GM19452 (cell line): ENCODE results near the gene PAPPA.

Source experiments
- ATAC-seq: cut with Tn5 transposase; IDR thresholded peaks from one replicate; pipeline ENCODE4 v1.9.1; 2021; ENCODE audit not compliant: unreplicated experiment

The PAPPA gene

DNA sequence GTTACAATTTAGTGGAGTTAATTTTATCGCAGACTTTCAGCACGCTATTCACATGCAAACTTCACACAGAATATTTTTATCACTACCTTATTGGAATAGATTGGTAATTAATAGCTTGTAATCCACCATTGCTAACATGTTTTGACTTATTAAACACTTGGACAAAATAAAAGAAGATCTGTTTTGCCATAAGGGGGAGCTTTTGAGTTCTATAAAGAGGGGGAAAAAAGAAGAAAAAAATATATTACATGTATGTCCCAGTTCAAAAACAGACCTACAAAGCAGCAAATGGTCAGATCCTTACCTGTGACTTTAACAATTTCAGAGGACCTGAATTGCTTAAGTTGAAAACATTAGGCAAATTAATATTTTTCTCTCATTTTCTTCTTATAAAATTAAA lies 1.2 kb upstream of the PAPPA start:
- ATAC-seq, result no peak

- ATAC-seq, result no peak
Measured at GRCh38 chr9:116152941-116153764, 438 bp upstream of the PAPPA start.

GRCh38 chr9:116154334-116154975 lies 864 bp downstream of the PAPPA start:
- no peak for ATAC-seq

DNA sequence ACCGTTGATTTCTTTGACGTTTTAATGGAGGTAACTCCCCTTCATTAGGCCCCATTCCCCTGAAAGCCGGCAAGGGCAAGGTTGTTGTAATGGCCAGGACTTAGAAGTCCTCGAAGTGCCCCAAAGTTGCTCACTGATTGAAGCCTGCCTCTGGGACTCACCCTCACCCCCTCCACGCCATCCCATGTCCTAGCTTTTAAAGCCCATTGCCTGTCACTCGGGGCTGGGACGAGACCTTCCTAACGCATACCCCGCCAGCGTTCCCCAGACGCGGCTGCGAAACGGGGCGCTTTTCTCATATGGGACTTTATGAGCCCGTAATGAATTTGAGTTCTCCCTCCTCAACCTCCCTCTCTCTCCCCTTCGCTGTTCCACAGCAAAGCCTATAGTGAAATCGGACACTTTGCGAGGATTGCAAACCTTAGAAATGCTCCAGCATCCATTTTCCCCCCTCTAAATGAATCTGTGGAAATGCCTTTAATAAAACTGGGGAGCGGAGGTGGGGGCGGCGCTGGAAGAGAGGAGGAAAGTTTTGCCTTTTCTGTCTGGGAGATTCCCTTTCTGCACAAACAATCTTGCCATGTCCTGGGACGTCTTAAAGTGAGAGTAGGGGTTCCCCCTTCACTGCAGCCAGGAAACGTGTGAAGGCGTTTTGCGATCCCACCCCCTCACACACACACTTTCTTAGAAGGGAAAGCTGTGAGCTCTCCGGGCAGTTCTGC lies 1.5 kb downstream of the PAPPA start:
- no peak for ATAC-seq

DNA sequence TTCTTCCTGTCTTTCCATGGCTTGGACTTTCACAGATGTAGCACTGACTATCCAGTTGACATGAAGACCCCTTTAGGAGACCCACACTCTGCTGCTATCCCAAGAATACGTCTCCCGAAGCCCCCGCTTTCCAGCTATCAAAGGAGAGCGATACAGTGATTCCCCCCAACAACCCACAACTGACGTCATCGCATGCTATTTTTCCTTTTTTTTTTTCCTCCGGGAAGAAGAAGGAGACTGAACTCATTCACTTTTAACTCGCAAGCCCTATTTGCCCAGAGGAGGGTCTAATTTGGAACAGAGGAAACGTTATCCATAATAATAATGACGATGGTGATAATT lies 2.1 kb downstream of the PAPPA start:
- ATAC-seq, result no peak

- ATAC-seq, result no peak
Measured at GRCh38 chr9:116156621-116157314, 3.2 kb downstream of the PAPPA start.

GRCh38 chr9:116157436-116158138 lies 4.0 kb downstream of the PAPPA start:
- ATAC-seq, result no peak

DNA sequence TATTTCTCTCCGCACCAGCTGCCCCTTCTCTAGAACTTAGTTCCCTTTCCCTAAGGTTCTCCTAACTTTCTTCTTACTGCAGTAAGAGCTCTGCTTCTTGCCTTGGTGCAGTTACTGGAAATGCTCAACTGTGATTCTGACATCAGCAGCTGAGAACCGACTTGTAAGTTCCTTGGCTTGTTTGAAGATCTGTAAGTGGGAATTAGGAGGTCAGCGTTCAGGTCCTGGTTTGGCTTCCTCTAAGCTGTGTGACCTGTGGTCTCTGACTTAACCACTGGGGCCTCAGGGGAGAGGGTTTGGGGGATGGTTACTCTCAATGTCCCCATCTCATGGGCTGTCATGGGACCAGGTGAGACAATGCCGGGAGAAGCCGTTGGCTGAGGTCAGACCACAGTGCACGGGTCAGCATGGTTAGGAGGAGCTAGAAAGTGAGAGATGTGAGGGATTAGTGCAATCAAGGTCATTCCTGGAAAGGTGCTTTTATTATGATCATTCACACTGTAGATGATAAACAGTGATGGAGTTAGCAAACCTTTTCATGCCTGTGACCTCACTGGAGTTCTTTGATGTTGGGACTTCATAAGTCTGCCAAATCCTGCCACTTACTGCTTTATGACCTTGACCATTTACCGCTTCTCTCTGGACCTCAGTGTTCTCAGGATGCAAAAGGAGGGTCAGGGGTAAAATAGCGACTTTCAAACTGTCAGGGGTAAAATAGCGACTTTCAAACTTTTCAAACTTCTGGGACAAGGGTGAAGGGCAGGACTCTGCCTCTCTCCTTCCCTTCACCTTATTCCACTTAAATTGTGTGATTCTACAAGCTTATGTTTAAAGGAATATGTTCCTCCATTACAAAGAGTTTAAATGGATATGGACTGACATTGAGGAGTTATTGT lies 7.3 kb downstream of the PAPPA start:
- ATAC-seq, result no peak

GRCh38 chr9:116162241-116162781 lies 8.7 kb downstream of the PAPPA start:
- no peak for ATAC-seq

DNA sequence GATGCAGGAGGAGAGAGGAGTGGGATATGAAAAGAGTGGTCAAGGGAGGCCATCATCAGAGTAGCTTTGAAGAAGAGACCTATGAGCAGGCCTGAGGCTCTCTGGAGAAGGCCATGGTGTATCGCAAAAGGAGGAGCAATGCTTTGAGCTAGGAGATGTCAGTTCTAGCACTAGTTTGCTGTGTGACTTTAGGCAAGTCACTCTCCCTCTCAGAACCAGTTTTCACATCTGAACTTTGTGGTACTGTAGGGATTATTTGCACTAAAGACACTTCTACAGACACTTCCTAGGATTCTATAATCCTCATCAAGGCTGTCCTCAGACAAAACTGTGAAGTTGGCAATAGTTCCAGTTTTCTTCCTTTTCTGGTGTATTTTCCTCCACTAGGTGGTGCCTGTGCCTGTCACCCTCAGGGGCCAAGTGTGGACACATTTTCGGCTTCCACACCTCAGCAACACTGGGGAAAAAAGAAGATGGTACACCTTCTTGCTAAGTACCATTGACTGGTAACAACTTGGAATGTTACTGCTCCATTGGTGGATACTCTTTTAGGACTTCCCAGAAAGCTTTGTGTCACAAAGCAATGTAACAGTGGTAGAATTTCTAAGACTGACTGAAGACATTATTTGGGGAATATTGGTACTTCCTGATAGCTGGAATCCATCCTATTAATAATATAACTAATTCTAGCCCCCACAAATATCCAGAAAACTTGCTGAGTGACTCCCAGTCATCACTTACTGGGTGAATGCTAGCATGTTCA lies 9.9 kb downstream of the PAPPA start:
- ATAC-seq, result no peak

- ATAC-seq, result no peak
Measured at GRCh38 chr9:116165912-116166311, 12.3 kb downstream of the PAPPA start.

GRCh38 chr9:116166713-116167112 lies 13.1 kb downstream of the PAPPA start:
- ATAC-seq, result no peak

- ATAC-seq, result no peak
Measured at GRCh38 chr9:116168231-116168630, 14.6 kb downstream of the PAPPA start.

- no peak for ATAC-seq
Measured at GRCh38 chr9:116172216-116172615, 18.6 kb downstream of the PAPPA start.

DNA sequence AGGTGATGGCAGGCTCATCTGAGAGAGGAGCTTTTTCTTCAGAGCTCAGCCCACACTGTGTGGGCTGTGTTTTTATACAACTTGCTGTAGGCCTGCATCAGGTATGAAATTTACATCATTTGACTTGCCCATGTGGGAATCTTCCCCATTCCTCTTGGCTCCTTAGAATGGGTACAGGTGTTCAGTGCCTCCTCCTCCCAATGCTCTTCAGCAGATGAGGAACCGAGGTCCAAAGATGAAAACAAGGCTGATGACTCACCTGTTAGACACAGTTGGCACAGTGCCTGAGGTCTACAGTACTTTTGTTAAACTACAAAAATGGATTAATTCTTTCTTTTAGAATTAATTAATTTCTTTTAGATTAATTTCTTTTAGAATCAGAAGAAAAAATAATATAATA lies 20.8 kb downstream of the PAPPA start:
- ATAC-seq, result no peak

DNA sequence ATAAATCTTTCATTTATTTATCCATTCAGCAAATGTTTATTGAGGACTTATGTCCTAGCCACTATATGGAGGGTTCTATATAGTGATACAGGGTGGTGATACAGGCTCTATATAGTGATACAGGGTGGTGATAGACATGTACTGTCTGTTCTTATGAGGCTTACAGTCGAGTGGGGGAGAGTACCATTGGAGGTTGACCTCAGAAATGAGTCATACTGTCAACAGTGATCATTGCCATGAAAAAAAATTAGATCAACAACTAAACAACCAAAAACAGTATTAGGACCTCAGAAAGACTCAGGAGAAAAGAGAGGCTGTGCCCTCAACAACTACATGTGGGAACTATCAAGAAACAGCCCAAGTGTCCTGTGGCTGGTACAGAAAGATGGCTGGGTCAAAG lies 22.0 kb downstream of the PAPPA start:
- no peak for ATAC-seq

GRCh38 chr9:116178481-116179211 lies 25.1 kb downstream of the PAPPA start:
- no peak for ATAC-seq

DNA sequence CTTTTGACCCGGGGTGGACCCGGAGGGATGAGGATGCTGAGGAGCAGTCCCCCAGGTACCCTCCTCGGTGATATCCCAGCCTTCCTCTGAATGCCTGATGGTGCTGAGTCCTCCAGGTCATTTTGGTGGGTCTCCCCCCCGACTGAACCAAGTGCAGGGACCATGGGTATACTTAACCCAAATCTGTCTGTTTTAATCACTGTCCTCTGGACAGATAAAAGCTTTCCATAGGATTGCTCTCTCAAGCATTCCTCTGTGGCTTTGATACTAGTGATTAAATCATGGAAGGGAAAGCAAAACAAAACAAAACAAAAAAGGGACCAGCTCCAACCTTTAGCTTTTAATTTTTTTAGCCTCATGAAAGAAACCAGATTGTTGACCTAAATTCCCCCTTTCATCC lies 26.0 kb downstream of the PAPPA start:
- ATAC-seq, result no peak
